Common myeloid progenitor, CD34-positive (primary cell): Measurements from ENCODE around the gene CCDC88A.

ENCODE experiments used
- CTCF ChIA-PET: fragments of 350-600 bp; sonication (Branson Sonifier 250); formaldehyde crosslinking; loops from one replicate; lab custom pipeline; 2021; ENCODE audit warnings: antibody characterized with exemption; lab: Charles Lee
- POLR2A ChIA-PET: fragments of 350-600 bp; sonication (Branson Sonifier 250); formaldehyde crosslinking; loops from one replicate; lab custom pipeline; 2021; ENCODE audit warnings: antibody characterized with exemption; lab: Charles Lee
- DNase-seq, 3 donors: peaks; one replicate each; pipeline versions ENCODE4 v3.0.0 to v3.0.0-alpha.2; 2013
- H3K27ac ChIP-seq, 2 experiments: 1 replicate in 1 of 2; 2 replicates in 1 of 2; pipeline ENCODE4 v1.7.0; 2013; ENCODE audit warnings: inconsistent platforms in 2 of 2, low read length in 2 of 2, mild to moderate bottlenecking in 2 of 2, low read depth in 1 of 2, moderate library complexity in 1 of 2; ENCODE audit not compliant: severe bottlenecking in 2 of 2, insufficient read depth in 1 of 2, poor library complexity in 1 of 2
- H3K27me3 ChIP-seq, 5 experiments: replicated peaks in 2 of 5; 1 replicate in 3 of 5; 2 replicates in 2 of 5; pipeline versions ENCODE4 v1.6.1 to v1.7.0; 2013; ENCODE audit warnings: low read length in 4 of 5, mild to moderate bottlenecking in 2 of 5, moderate library complexity in 2 of 5, inconsistent platforms in 1 of 5; ENCODE audit not compliant: insufficient read depth in 5 of 5, control insufficient read depth in 4 of 5
- H3K36me3 ChIP-seq, 4 experiments: 1 replicate in 2 of 4; 2 replicates in 2 of 4; pipeline versions ENCODE4 v1.6.1 to v1.7.0; 2013; ENCODE audit warnings: low read length in 3 of 4, control low read depth in 1 of 4, mild to moderate bottlenecking in 1 of 4; ENCODE audit not compliant: control insufficient read depth in 4 of 4, insufficient read depth in 4 of 4
- H3K4me1 ChIP-seq, 4 experiments: 1 replicate in 3 of 4; 2 replicates in 1 of 4; pipeline versions ENCODE4 v1.6.1 to v1.7.1; 2013; ENCODE audit warnings: low read length in 3 of 4, mild to moderate bottlenecking in 3 of 4, control low read depth in 1 of 4, inconsistent platforms in 1 of 4, moderate library complexity in 1 of 4; ENCODE audit not compliant: control insufficient read depth in 4 of 4, insufficient read depth in 4 of 4; ENCODE audit errors: control extremely low read depth in 1 of 4
- H3K4me3 ChIP-seq, 7 experiments: 1 replicate in 4 of 7; 2 replicates in 3 of 7; pipeline versions ENCODE4 v1.5.1 to v1.7.0; 2013; ENCODE audit warnings: mild to moderate bottlenecking in 7 of 7, low read length in 6 of 7, moderate library complexity in 6 of 7, inconsistent platforms in 2 of 7, low read depth in 2 of 7, control low read depth in 1 of 7; ENCODE audit not compliant: insufficient read depth in 4 of 7, control insufficient read depth in 1 of 7; ENCODE audit errors: extremely low read depth in 1 of 7
- H3K9me3 ChIP-seq, 5 experiments: 1 replicate in 4 of 5; 2 replicates in 1 of 5; pipeline versions ENCODE4 v1.6.1 to v1.7.1; 2013; ENCODE audit warnings: low read length in 4 of 5, mild to moderate bottlenecking in 2 of 5, inconsistent platforms in 1 of 5, low read depth in 1 of 5, moderate library complexity in 1 of 5; ENCODE audit not compliant: control insufficient read depth in 4 of 5, insufficient read depth in 2 of 5; ENCODE audit errors: control extremely low read depth in 1 of 5
- WGBS: methylation state at CpG from one replicate; pipeline ENCODE4 v1.1.5; 2013; ENCODE audit not compliant: insufficient coverage; 5-methylcytosine and 5-hydroxymethylcytosine counted together

CCDC88A gene

GRCh38 chr2:55421326-55421725 is 1.7 kb upstream of the CCDC88A start:
- POLR2A ChIA-PET, result no interaction called here
- DNase-seq, result no peak
- Histone ChIP-seq H3K4me3 (peak overlapping the region in 2 of 7 experiments; percentile 97 to 98), H3K36me3 (no peaks in the 10 kb centered on the region), H3K4me1 (peaks cover 18 to 58% (median 44%) of the 10 kb centered on the region in 4 experiments), H3K27me3 (no peaks in the 10 kb centered on the region), H3K27ac (no peak overlapping the region), H3K9me3 (no peaks in the 10 kb centered on the region)
- CTCF ChIA-PET, result interaction anchor here (0.5 to 0.9 kb wide), 2 partner anchors 77 to 1323 kb away, joined by 3 to 4 read pairs; no protein-coding TSS in a partner anchor
- 97% methylated on average over 4 of the region's 5 CpGs for WGBS

GRCh38 chr2:55420871-55421270 is 1.2 kb upstream of the CCDC88A start:
- peaks cover 18 to 59% (median 46%) of the 10 kb centered on the region in 4 experiments for H3K4me1 ChIP-seq
- H3K4me3 ChIP-seq, result peak overlapping the region in 6 of 7 experiments; percentile 84 to 98 (median 92)
- no peak for DNase-seq
- H3K36me3 ChIP-seq, result no peaks in the 10 kb centered on the region
- no peaks in the 10 kb centered on the region for H3K9me3 ChIP-seq
- no CpG with 5 or more reads among the region's 6 CpGs for WGBS
- POLR2A ChIA-PET, result no interaction called here
- H3K27ac ChIP-seq, result peak overlapping the region in 1 of 2 experiments; percentile 75
- H3K27me3 ChIP-seq, result no peaks in the 10 kb centered on the region
- CTCF ChIA-PET, result interaction anchor here (0.5 to 0.9 kb wide), 3 partner anchors 78 to 1323 kb away, joined by 3 to 4 read pairs (median 3); no protein-coding TSS in a partner anchor

- DNase-seq, result no peak
- Histone ChIP-seq H3K9me3 (no peaks in the 10 kb centered on the region), H3K36me3 (no peaks in the 10 kb centered on the region), H3K27me3 (no peaks in the 10 kb centered on the region), H3K4me3 (peak overlapping the region in 6 of 7 experiments; percentile 84 to 98 (median 92)), H3K4me1 (peaks cover 15 to 59% (median 45%) of the 10 kb centered on the region in 4 experiments), H3K27ac (peak overlapping the region in 1 of 2 experiments; percentile 75)
- CTCF ChIA-PET, result interaction anchor here (0.6 to 1.2 kb wide), 4 partner anchors 13 to 151 kb away, joined by 3 to 4 read pairs (median 3); no protein-coding TSS in a partner anchor
- POLR2A ChIA-PET, result no interaction called here
- WGBS, result 0% methylated on average over 1 of the region's 3 CpGs
These were observed 726 bp upstream of the CCDC88A start for GRCh38 chr2:55420439-55420725.

- peak in 1 of 3 donors; percentile 42 for DNase-seq
- H3K9me3 ChIP-seq, result no peaks in the 10 kb centered on the region
- peaks cover 12 to 57% (median 40%) of the 10 kb centered on the region in 4 experiments for H3K4me1 ChIP-seq
- peak overlapping the region; percentile 81 to 89 for H3K27ac ChIP-seq
- CTCF ChIA-PET, result interaction anchor here (1.2 kb wide), 2 partner anchors 12 to 17 kb away, joined by 3 read pairs; no protein-coding TSS in a partner anchor
- POLR2A ChIA-PET, result no interaction called here
- no peaks in the 10 kb centered on the region for H3K27me3 ChIP-seq
- peak overlapping the region; percentile 84 to 100 (median 97) for H3K4me3 ChIP-seq
- peaks cover 0 to 3% (median 2%) of the 10 kb centered on the region in 4 experiments for H3K36me3 ChIP-seq
- WGBS, result 0% methylated on average over 24 of the region's 31 CpGs
These were observed 400 bp downstream of the CCDC88A start for GRCh38 chr2:55419233-55419678.

GRCh38 chr2:55418512-55419232 is 984 bp downstream of the CCDC88A start:
- Histone ChIP-seq H3K4me1 (peaks cover 12 to 57% (median 39%) of the 10 kb centered on the region in 4 experiments), H3K36me3 (peaks cover 0 to 5% (median 4%) of the 10 kb centered on the region in 4 experiments), H3K9me3 (no peaks in the 10 kb centered on the region), H3K27ac (peak overlapping the region; percentile 81 to 89), H3K27me3 (no peaks in the 10 kb centered on the region), H3K4me3 (peak overlapping the region; percentile 84 to 100 (median 97))
- CTCF ChIA-PET, result no interaction called here
- POLR2A ChIA-PET, result no interaction called here
- 0% methylated on average over 2 of the region's 11 CpGs for WGBS
- peak in 1 of 3 donors; percentile 46 for DNase-seq

GRCh38 chr2:55418072-55418471 is 1.6 kb downstream of the CCDC88A start:
- ChIA-PET CTCF (interaction anchor here (1.6 kb wide), 1 partner anchor 12 kb away, joined by 4 read pairs; no protein-coding TSS in a partner anchor), POLR2A (no interaction called here)
- no peaks in the 10 kb centered on the region for H3K27me3 ChIP-seq
- H3K9me3 ChIP-seq, result no peaks in the 10 kb centered on the region
- H3K27ac ChIP-seq, result peak overlapping the region; percentile 81 to 89
- H3K4me1 ChIP-seq, result peaks cover 12 to 57% (median 39%) of the 10 kb centered on the region in 4 experiments
- DNase-seq, result peak in 1 of 3 donors; percentile 8
- H3K36me3 ChIP-seq, result peaks cover 0 to 10% (median 7%) of the 10 kb centered on the region in 4 experiments
- peak overlapping the region in 6 of 7 experiments; percentile 84 to 98 (median 92) for H3K4me3 ChIP-seq
- WGBS, result 20% methylated on average over 1 of the region's 2 CpGs
